ENCODE results near the gene IL12RB1.

The IL12RB1 gene

GRCh38 chr19:18120127-18120526 is 33.4 kb upstream of the IL12RB1 start:
- Mint-ChIP-seq H3K9me3 (no peaks in the 10 kb centered on the region), H3K4me3 (peak overlapping the region; percentile 91), H3K27me3 (no peaks in the 10 kb centered on the region), H3K4me1 (peaks cover 28% of the 10 kb centered on the region), H3K27ac (ENCODE audit: low read depth) (peak overlapping the region; percentile 99), H3K36me3 (ENCODE audit: insufficient read depth) (peaks cover 36% of the 10 kb centered on the region)
- DNase-seq (ENCODE audit: low spot score in 2 of 2) (no peak), ATAC-seq (replicated peaks; ENCODE audit: extremely low read depth, poor library complexity, severe bottlenecking) (no peak)

- Mint-ChIP-seq H3K4me3 (peak overlapping the region; percentile 91), H3K4me1 (peaks cover 28% of the 10 kb centered on the region), H3K9me3 (no peaks in the 10 kb centered on the region), H3K27me3 (no peaks in the 10 kb centered on the region), H3K27ac (ENCODE audit: low read depth) (peak overlapping the region; percentile 99), H3K36me3 (ENCODE audit: insufficient read depth) (peaks cover 33% of the 10 kb centered on the region)
- ATAC-seq (replicated peaks; ENCODE audit: extremely low read depth, poor library complexity, severe bottlenecking) (peak; percentile 64), DNase-seq (ENCODE audit: low spot score in 2 of 2) (peak; percentile 45 to 47)
Observed at GRCh38 chr19:18119717-18120105, 33.0 kb upstream of the IL12RB1 start.

- peak overlapping the region; percentile 99 for H3K27ac Mint-ChIP-seq (ENCODE audit: low read depth)
Observed at GRCh38 chr19:18119013-18119716, 32.4 kb upstream of the IL12RB1 start.

GRCh38 chr19:18118420-18119012 is 31.8 kb upstream of the IL12RB1 start:
- Mint-ChIP-seq H3K4me3 (peak overlapping the region; percentile 91), H3K4me1 (peaks cover 28% of the 10 kb centered on the region), H3K27ac (ENCODE audit: low read depth) (peak overlapping the region; percentile 99), H3K9me3 (no peaks in the 10 kb centered on the region), H3K27me3 (no peaks in the 10 kb centered on the region), H3K36me3 (ENCODE audit: insufficient read depth) (peaks cover 25% of the 10 kb centered on the region)
- no peak for ATAC-seq (replicated peaks; ENCODE audit: extremely low read depth, poor library complexity, severe bottlenecking)
- no peak for DNase-seq (ENCODE audit: low spot score in 2 of 2)

More at GRCh38 chr19:18119013-18119716, 32.4 kb upstream of the IL12RB1 start:
- ATAC-seq (replicated peaks; ENCODE audit: extremely low read depth, poor library complexity, severe bottlenecking) (peak; percentile 61), DNase-seq (ENCODE audit: low spot score in 2 of 2) (peak in 1 of 2 donors; percentile 40)
- Mint-ChIP-seq H3K36me3 (ENCODE audit: insufficient read depth) (peaks cover 27% of the 10 kb centered on the region), H3K4me3 (peak overlapping the region; percentile 91), H3K27me3 (no peaks in the 10 kb centered on the region), H3K9me3 (no peaks in the 10 kb centered on the region), H3K4me1 (peaks cover 28% of the 10 kb centered on the region)

GRCh38 chr19:18117692-18118378 is 31.1 kb upstream of the IL12RB1 start:
- Mint-ChIP-seq H3K4me1 (peaks cover 28% of the 10 kb centered on the region), H3K36me3 (ENCODE audit: insufficient read depth) (peaks cover 20% of the 10 kb centered on the region)

GRCh38 chr19:18117364-18117691 is 30.6 kb upstream of the IL12RB1 start:
- no peaks in the 10 kb centered on the region for H3K27me3 Mint-ChIP-seq
- no peaks in the 10 kb centered on the region for H3K9me3 Mint-ChIP-seq
- peaks cover 17% of the 10 kb centered on the region for H3K36me3 Mint-ChIP-seq (ENCODE audit: insufficient read depth)
- H3K4me3 Mint-ChIP-seq, result peak overlapping the region; percentile 91
- peaks cover 28% of the 10 kb centered on the region for H3K4me1 Mint-ChIP-seq
- peak overlapping the region; percentile 92 for H3K27ac Mint-ChIP-seq (ENCODE audit: low read depth)
- DNase-seq (ENCODE audit: low spot score in 2 of 2) (no peak), ATAC-seq (replicated peaks; ENCODE audit: extremely low read depth, poor library complexity, severe bottlenecking) (no peak)

More at GRCh38 chr19:18117692-18118378, 31.1 kb upstream of the IL12RB1 start:
- peak; percentile 93 to 95 for DNase-seq (ENCODE audit: low spot score in 2 of 2)
- H3K4me3 Mint-ChIP-seq, result peak overlapping the region; percentile 91
- H3K27ac Mint-ChIP-seq (ENCODE audit: low read depth), result peak overlapping the region; percentile 99
- no peaks in the 10 kb centered on the region for H3K27me3 Mint-ChIP-seq
- H3K9me3 Mint-ChIP-seq, result no peaks in the 10 kb centered on the region
- ATAC-seq (replicated peaks; ENCODE audit: extremely low read depth, poor library complexity, severe bottlenecking), result peak; percentile 72

GRCh38 chr19:18114483-18114882 is 27.7 kb upstream of the IL12RB1 start:
- Mint-ChIP-seq H3K4me1 (peaks cover 20% of the 10 kb centered on the region), H3K27ac (ENCODE audit: low read depth) (no peak overlapping the region), H3K4me3 (no peak overlapping the region), H3K9me3 (no peaks in the 10 kb centered on the region), H3K27me3 (no peaks in the 10 kb centered on the region), H3K36me3 (ENCODE audit: insufficient read depth) (peaks cover 7% of the 10 kb centered on the region)
- no peak for DNase-seq (ENCODE audit: low spot score in 2 of 2)
- ATAC-seq (replicated peaks; ENCODE audit: extremely low read depth, poor library complexity, severe bottlenecking), result no peak

- Mint-ChIP-seq H3K36me3 (ENCODE audit: insufficient read depth) (peaks cover 4% of the 10 kb centered on the region), H3K9me3 (no peaks in the 10 kb centered on the region), H3K4me3 (no peak overlapping the region), H3K27ac (ENCODE audit: low read depth) (no peak overlapping the region), H3K27me3 (no peaks in the 10 kb centered on the region), H3K4me1 (peaks cover 20% of the 10 kb centered on the region)
- DNase-seq (ENCODE audit: low spot score in 2 of 2) (no peak), ATAC-seq (replicated peaks; ENCODE audit: extremely low read depth, poor library complexity, severe bottlenecking) (no peak)
Observed at GRCh38 chr19:18113827-18114226, 27.1 kb upstream of the IL12RB1 start.

GRCh38 chr19:18112989-18113478 is 26.3 kb upstream of the IL12RB1 start:
- no peak for ATAC-seq (replicated peaks; ENCODE audit: extremely low read depth, poor library complexity, severe bottlenecking)

GRCh38 chr19:18110609-18111232 is 24.0 kb upstream of the IL12RB1 start:
- Mint-ChIP-seq H3K4me1 (peaks cover 10% of the 10 kb centered on the region), H3K27ac (ENCODE audit: low read depth) (no peak overlapping the region), H3K9me3 (no peaks in the 10 kb centered on the region), H3K27me3 (no peaks in the 10 kb centered on the region), H3K4me3 (peak overlapping the region; percentile 80), H3K36me3 (ENCODE audit: insufficient read depth) (peaks cover 3% of the 10 kb centered on the region)
- DNase-seq (ENCODE audit: low spot score in 2 of 2), result no peak
- ATAC-seq (replicated peaks; ENCODE audit: extremely low read depth, poor library complexity, severe bottlenecking), result no peak

More at GRCh38 chr19:18112989-18113478, 26.3 kb upstream of the IL12RB1 start:
- DNase-seq (ENCODE audit: low spot score in 2 of 2), result peak; percentile 53 to 62
- no peak overlapping the region for H3K27ac Mint-ChIP-seq (ENCODE audit: low read depth)
- H3K4me1 Mint-ChIP-seq, result peaks cover 19% of the 10 kb centered on the region
- no peaks in the 10 kb centered on the region for H3K27me3 Mint-ChIP-seq
- no peak overlapping the region for H3K4me3 Mint-ChIP-seq
- peaks cover 3% of the 10 kb centered on the region for H3K36me3 Mint-ChIP-seq (ENCODE audit: insufficient read depth)
- no peaks in the 10 kb centered on the region for H3K9me3 Mint-ChIP-seq

GRCh38 chr19:18109733-18110608 is 23.2 kb upstream of the IL12RB1 start:
- DNase-seq (ENCODE audit: low spot score in 2 of 2) (no peak), ATAC-seq (replicated peaks; ENCODE audit: extremely low read depth, poor library complexity, severe bottlenecking) (peak; percentile 52)
- H3K9me3 Mint-ChIP-seq, result no peaks in the 10 kb centered on the region
- peaks cover 10% of the 10 kb centered on the region for H3K4me1 Mint-ChIP-seq
- H3K27ac Mint-ChIP-seq (ENCODE audit: low read depth), result peak overlapping the region; percentile 85
- peaks cover 3% of the 10 kb centered on the region for H3K36me3 Mint-ChIP-seq (ENCODE audit: insufficient read depth)
- no peaks in the 10 kb centered on the region for H3K27me3 Mint-ChIP-seq
- peak overlapping the region; percentile 80 for H3K4me3 Mint-ChIP-seq

- no peak for ATAC-seq (replicated peaks; ENCODE audit: extremely low read depth, poor library complexity, severe bottlenecking)
- Mint-ChIP-seq H3K36me3 (ENCODE audit: insufficient read depth) (peaks cover 3% of the 10 kb centered on the region), H3K27ac (ENCODE audit: low read depth) (peak overlapping the region; percentile 85), H3K4me1 (peaks cover 10% of the 10 kb centered on the region), H3K27me3 (no peaks in the 10 kb centered on the region), H3K4me3 (peak overlapping the region; percentile 80), H3K9me3 (no peaks in the 10 kb centered on the region)
- no peak for DNase-seq (ENCODE audit: low spot score in 2 of 2)
Observed at GRCh38 chr19:18109341-18109732, 22.6 kb upstream of the IL12RB1 start.

All from central memory CD8-positive, alpha-beta T cell (primary cell).